IMR-90 (cell line): ENCODE results near the gene TPGS2. TPM values are rescaled to one million over a fixed set of nuclear protein-coding genes. Genes with fewer than 3 reads are reported as not detected.

ENCODE experiments used
- ATAC-seq: fragments of 200-7000 bp; cut with Tn5 transposase; 2 replicates; pipeline ENCODE4 v1.9.1; 2020; ENCODE audit warnings: low read depth, mild to moderate bottlenecking, moderate library complexity
- BruUV-seq: library from RNA; stranded (reverse); fragments of 400-500 nt; replicated peaks from 2 replicates; lab custom pipeline; 2021; lab: Mats Ljungman, UMichigan
- CTCF ChIA-PET: fragments of 300-600 bp; formaldehyde crosslinking; extraction: SDS; loops from one replicate; lab custom pipeline; 2021; ENCODE audit warnings: antibody characterized with exemption; lab: Yijun Ruan, JAX
- POLR2A ChIA-PET: fragments of 300-600 bp; sonication (Branson Sonifier 250); formaldehyde crosslinking; loops from one replicate; lab custom pipeline; 2022; ENCODE audit warnings: antibody characterized with exemption; ENCODE audit not compliant: unreplicated experiment; lab: Charles Lee
- DNase-seq: peaks from one replicate; pipeline ENCODE4 v3.0.0; 2013
- H2AFZ ChIP-seq: replicated peaks from 2 replicates; pipeline ENCODE3; 2013; ENCODE audit warnings: low read length, mild to moderate bottlenecking; ENCODE audit not compliant: poor library complexity
- H2AK5ac ChIP-seq: 2 replicates; pipeline ENCODE4 v1.6.1; 2013; ENCODE audit warnings: low read depth, low read length, inconsistent platforms
- H2AK9ac ChIP-seq: replicated peaks from 2 replicates; pipeline ENCODE3; 2013; ENCODE audit warnings: mild to moderate bottlenecking, low read depth, low read length, moderate library complexity; ENCODE audit not compliant: poor library complexity
- H2BK120ac ChIP-seq: 2 replicates; pipeline ENCODE4 v1.6.1; 2013; ENCODE audit warnings: low read depth, low read length, inconsistent platforms
- H2BK15ac ChIP-seq: 3 replicates; pipeline ENCODE4 v1.6.1; 2013; ENCODE audit warnings: low read depth, low read length, inconsistent platforms
- H2BK20ac ChIP-seq: 2 replicates; pipeline ENCODE4 v1.6.1; 2013; ENCODE audit warnings: low read depth, mild to moderate bottlenecking, inconsistent platforms, low read length, moderate library complexity
- H2BK5ac ChIP-seq: 2 replicates; pipeline ENCODE4 v1.6.1; 2013; ENCODE audit warnings: mild to moderate bottlenecking, low read depth, low read length, inconsistent platforms; ENCODE audit not compliant: poor library complexity, severe bottlenecking
- H3K14ac ChIP-seq: replicated peaks from 2 replicates; pipeline ENCODE4 v1.6.1; 2013; ENCODE audit warnings: low read depth, low read length, inconsistent platforms
- H3K18ac ChIP-seq: 2 replicates; pipeline ENCODE4 v1.6.1; 2013; ENCODE audit warnings: low read depth, low read length, control low read depth
- H3K23ac ChIP-seq: 2 replicates; pipeline ENCODE4 v1.6.1; 2013; ENCODE audit warnings: low read depth, low read length, inconsistent platforms
- H3K27ac ChIP-seq: 2 replicates; pipeline ENCODE4 v1.5.1; 2013; ENCODE audit warnings: mild to moderate bottlenecking, control low read depth, low read length; ENCODE audit not compliant: insufficient read depth
- H3K27me3 ChIP-seq: 2 replicates; pipeline ENCODE4 v1.6.1; 2013; ENCODE audit warnings: low read length; ENCODE audit not compliant: control insufficient read depth, insufficient read depth
- H3K36me3 ChIP-seq: 2 replicates; pipeline ENCODE4 v1.6.1; 2013; ENCODE audit warnings: low read length, mixed read lengths; ENCODE audit not compliant: control insufficient read depth, insufficient read depth
- H3K4ac ChIP-seq: 2 replicates; pipeline ENCODE4 v1.6.1; 2013; ENCODE audit warnings: low read depth, low read length, inconsistent platforms
- H3K4me1 ChIP-seq: 2 replicates; pipeline ENCODE4 v1.6.1; 2013; ENCODE audit warnings: low read length, mixed read lengths; ENCODE audit not compliant: control insufficient read depth, insufficient read depth
- H3K4me2 ChIP-seq: 2 replicates; pipeline ENCODE4 v1.6.1; 2013; ENCODE audit warnings: low read depth, mild to moderate bottlenecking, control low read depth, low read length, moderate library complexity
- H3K4me3 ChIP-seq: 2 replicates; pipeline ENCODE4 v1.5.1; 2013; ENCODE audit warnings: low read depth, mild to moderate bottlenecking, control low read depth, low read length, moderate library complexity; ENCODE audit not compliant: insufficient read depth
- H3K56ac ChIP-seq: 2 replicates; pipeline ENCODE4 v1.6.1; 2013; ENCODE audit warnings: low read length, inconsistent platforms; ENCODE audit not compliant: insufficient read depth; ENCODE audit errors: extremely low read depth
- H3K79me1 ChIP-seq, 2 experiments: 2 replicates each; pipeline ENCODE4 v1.6.1; 2013; ENCODE audit warnings: low read length in 2 of 2, inconsistent platforms in 1 of 2, low read depth in 1 of 2
- H3K9ac ChIP-seq: 2 replicates; pipeline ENCODE4 v1.6.1; 2013; ENCODE audit warnings: low read depth, low read length, control low read depth
- H3K9me1 ChIP-seq: 2 replicates; pipeline ENCODE4 v1.6.1; 2013; ENCODE audit warnings: low read length, inconsistent platforms; ENCODE audit not compliant: insufficient read depth
- H3K9me3 ChIP-seq: 2 replicates; pipeline ENCODE4 v1.6.1; 2013; ENCODE audit warnings: low read length; ENCODE audit not compliant: control insufficient read depth, insufficient read depth
- H4K20me1 ChIP-seq: 2 replicates; pipeline ENCODE4 v1.6.1; 2013; ENCODE audit warnings: low read length, inconsistent platforms; ENCODE audit not compliant: insufficient read depth
- H4K5ac ChIP-seq: 2 replicates; pipeline ENCODE4 v1.6.1; 2013; ENCODE audit warnings: mild to moderate bottlenecking, low read depth, low read length, control low read depth
- H4K8ac ChIP-seq, 2 experiments: 2 replicates each; pipeline ENCODE4 v1.6.1; 2013; ENCODE audit warnings: low read depth in 2 of 2, low read length in 2 of 2, control low read depth in 1 of 2, inconsistent platforms in 1 of 2
- H4K91ac ChIP-seq: 2 replicates; pipeline ENCODE4 v1.6.1; 2013; ENCODE audit warnings: low read depth, low read length, inconsistent platforms; ENCODE audit not compliant: insufficient read depth
- CEBPB ChIP-seq: IDR thresholded peaks from 2 replicates; pipeline ENCODE4 v1.6.1; 2012; ENCODE audit warnings: low read depth, low read length, improper control_type of control experiment
- FOS ChIP-seq: fragments of 150-350 bp; IDR thresholded peaks from 2 replicates; pipeline ENCODE4 v1.6.1; 2016; ENCODE audit warnings: low read depth, low read length
- RFX5 ChIP-seq: IDR thresholded peaks from 2 replicates; pipeline ENCODE4 v1.8.0; 2012; ENCODE audit warnings: low read depth, mild to moderate bottlenecking, low read length, moderate library complexity
- dilution Hi-C: fragments of 300-500 bp; cut with HindIII; formaldehyde crosslinking; loops from one replicate; pipeline ENCODE4 v1.14.3; 2018; ENCODE audit warnings: low sequenced_read_pairs; ENCODE audit not compliant: unreplicated experiment
- in situ Hi-C: fragments of 300-500 bp; cut with MboI; formaldehyde crosslinking; loops from 3 replicates; pipeline ENCODE4 v1.14.3; 2019; ENCODE audit warnings: low sequenced_read_pairs, inconsistent platforms, mixed read lengths
- intact Hi-C: fragments of 100-400 bp; cut with micrococcal nuclease; formaldehyde crosslinking; loops from 2 replicates; pipeline ENCODE4 v1.10.0; 2022
- polyA plus RNA-seq, 3 experiments: library from polyadenylated mRNA; depleted of rRNA; stranded (reverse); fragments of >200 nt; gene quantifications; 2 replicates each; pipeline ENCODE4 v1.2.3, GENCODE V29; 2012; ENCODE audit warnings: low replicate concordance in 1 of 3
- total RNA-seq: library from RNA; depleted of rRNA; stranded (reverse); fragments of >200 nt; gene quantifications from 2 replicates; pipeline ENCODE4 v1.2.3, GENCODE V29; 2012

The TPGS2 gene
- total and polyA plus RNA-seq, 2 of the 4 experiments (the other 2 are of a cell fraction), result 201 to 294 TPM

DNA sequence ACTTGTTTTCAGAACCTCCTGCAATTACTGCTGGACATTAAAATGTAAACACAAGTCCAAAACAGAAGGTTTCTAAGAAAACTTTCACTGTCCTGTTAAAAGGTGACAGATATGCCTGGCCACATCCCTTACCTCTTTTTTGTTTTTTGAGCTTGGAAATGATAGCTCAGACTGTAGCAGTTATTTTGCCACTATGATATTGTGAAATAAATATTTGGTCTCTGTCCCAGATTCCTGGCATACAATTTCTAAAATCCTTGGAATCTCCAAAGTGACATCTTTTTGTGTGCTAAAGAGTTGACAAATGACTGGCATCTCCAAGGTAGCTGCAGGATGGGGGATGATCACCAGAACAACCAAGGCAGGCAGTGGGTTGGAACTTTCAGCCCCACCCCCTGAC is 16.8 kb downstream of the TPGS2 start:
- Histone ChIP-seq H3K4me1 (peaks cover 17% of the 10 kb centered on the region), H2BK20ac (no peak overlapping the region), H3K79me1 (peaks cover 12 to 28% of the 10 kb centered on the region in 2 experiments), H4K5ac (no peak overlapping the region), H2BK15ac (no peak overlapping the region), H2AK5ac (no peak overlapping the region), H3K9me1 (peaks cover 7% of the 10 kb centered on the region), H3K9ac (no peak overlapping the region), H2BK5ac (peak overlapping the region; percentile 11), H4K8ac (peak overlapping the region in 1 of 2 experiments; percentile 3; a peak in 1 of 4 replicates), H3K23ac (no peak overlapping the region), H3K4ac (no peak overlapping the region), H3K4me2 (peak overlapping the region; percentile 32; the same call in 1 of the 2 replicates), H3K36me3 (peaks cover 14% of the 10 kb centered on the region), H3K14ac (no peak overlapping the region), H4K91ac (no peak overlapping the region), H3K9me3 (no peaks in the 10 kb centered on the region), H4K20me1 (peaks cover 2% of the 10 kb centered on the region; the same call in 1 of the 2 replicates), H3K4me3 (no peak overlapping the region), H3K18ac (no peak overlapping the region), H2AK9ac (no peak overlapping the region), H3K27ac (no peak overlapping the region), H2AFZ (no peak overlapping the region), H3K27me3 (no peaks in the 10 kb centered on the region), H2BK120ac (no peak overlapping the region; the same call in 1 of the 2 replicates), H3K56ac (no peak overlapping the region)
- intact Hi-C loops, result no loop called here
- TF ChIP-seq RFX5, result no peak
- TF ChIP-seq CEBPB, result peak; percentile 47; the same call in 1 of the 2 replicates
- TF ChIP-seq FOS, result no peak
- DNase-seq, result no peak
- in situ Hi-C loops, result no loop called here
- CTCF ChIA-PET, result no interaction called here
- BruUV-seq, result no TSS peak
- POLR2A ChIA-PET, result no interaction called here
- no peak for ATAC-seq
- dilution Hi-C loops, result no loop called here
